PC-3 (cell line): ENCODE measurements around the gene CEP112.

ENCODE experiments used
- CTCF ChIP-seq: fragments of 300-600 bp; sonication (generic); conservative IDR thresholded peaks from 2 replicates; pipeline ENCODE4 v1.5.1; 2017; ENCODE audit warnings: antibody characterized with exemption, low read depth, mild to moderate bottlenecking, low read length
- EZH2 ChIP-seq: fragments of 300-600 bp; sonication (generic); IDR thresholded peaks from one replicate; pipeline ENCODE4 v1.6.1; 2017; ENCODE audit warnings: antibody characterized with exemption, mild to moderate bottlenecking, low read length; ENCODE audit not compliant: unreplicated experiment

DNA sequence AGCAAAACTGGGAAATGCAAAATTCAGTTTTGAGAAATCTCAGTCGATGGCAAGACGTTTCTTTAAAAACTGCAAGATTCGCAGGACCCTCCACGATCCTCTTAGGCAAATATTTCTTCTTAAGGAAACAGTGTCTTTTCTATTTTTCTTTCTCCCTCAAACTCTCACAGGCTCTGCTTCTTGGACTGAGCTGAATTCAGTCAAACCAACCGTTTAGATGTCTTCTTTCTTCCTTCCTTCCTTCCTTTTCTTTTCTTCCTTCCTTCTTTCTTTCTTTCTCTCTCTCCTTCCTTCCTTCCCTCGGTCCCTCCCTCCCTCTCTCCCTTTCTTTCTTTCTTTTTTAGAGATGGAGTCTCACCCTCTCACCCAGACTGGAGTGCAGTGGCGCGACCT, 563.3 kb downstream of the CEP112 start:
- TF ChIP-seq CTCF, result no peak
- TF ChIP-seq EZH2, result no peak
